Transverse colon (tissue), 4 donors: Measurements from ENCODE around the gene RERE.

Source experiments
- POLR2AphosphoS5 ChIP-seq, 3 donors: sonication (generic); formaldehyde crosslinking; IDR thresholded peaks; one replicate each; pipeline ENCODE4 v1.6.1; 2016; ENCODE audit warnings: antibody characterized with exemption in 3 of 3
- TF ChIP-seq, protein P1 (sequence below), 5 experiments: fragments of 200-600 bp in 3 of 5; fragments of 450-650 bp in 2 of 5; sonication (generic) in 3 of 5; IDR thresholded peaks; 1 replicate in 2 of 5; 2 replicates in 3 of 5; pipeline ENCODE4 v1.5.1; 2016 to 2017; ENCODE audit warnings: antibody characterized with exemption in 5 of 5, inconsistent platforms in 3 of 5, mild to moderate bottlenecking in 2 of 5, moderate library complexity in 1 of 5

DNA sequence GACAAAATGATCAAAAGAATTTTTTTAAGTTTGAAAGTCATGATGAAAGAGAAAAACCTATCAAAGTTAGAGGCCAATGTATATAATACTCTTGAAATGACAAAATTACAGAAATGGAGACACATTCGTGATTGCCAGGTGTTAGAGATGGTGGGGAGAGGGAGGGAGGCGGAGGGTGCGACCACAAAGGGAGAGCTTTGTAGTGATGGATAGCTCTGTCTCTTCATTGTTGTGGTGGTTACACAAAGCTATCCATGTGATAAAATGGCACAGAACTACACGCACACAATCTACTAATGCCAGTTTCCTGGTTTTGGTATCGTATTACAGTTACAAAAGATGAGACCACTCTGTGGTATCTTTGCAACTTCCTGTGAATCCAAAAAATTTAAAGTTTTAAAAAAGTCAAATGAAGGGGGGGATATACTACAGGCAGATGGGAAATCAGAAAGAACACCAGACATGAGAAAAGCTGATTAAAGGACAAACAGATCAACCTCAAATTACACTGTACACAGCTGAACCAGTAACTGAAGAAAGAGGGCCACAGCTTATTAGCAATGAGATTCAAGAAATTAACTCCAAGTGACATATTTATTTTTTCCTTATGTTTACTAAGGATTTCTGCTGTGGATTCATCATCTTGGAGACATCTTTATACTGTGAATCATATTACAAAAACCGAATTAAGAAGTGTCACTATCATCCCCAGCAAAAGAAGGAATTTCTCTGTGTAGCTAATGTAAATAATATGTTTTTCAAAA lies 300.5 kb downstream of the RERE start:
- TF ChIP-seq, protein P1, sequence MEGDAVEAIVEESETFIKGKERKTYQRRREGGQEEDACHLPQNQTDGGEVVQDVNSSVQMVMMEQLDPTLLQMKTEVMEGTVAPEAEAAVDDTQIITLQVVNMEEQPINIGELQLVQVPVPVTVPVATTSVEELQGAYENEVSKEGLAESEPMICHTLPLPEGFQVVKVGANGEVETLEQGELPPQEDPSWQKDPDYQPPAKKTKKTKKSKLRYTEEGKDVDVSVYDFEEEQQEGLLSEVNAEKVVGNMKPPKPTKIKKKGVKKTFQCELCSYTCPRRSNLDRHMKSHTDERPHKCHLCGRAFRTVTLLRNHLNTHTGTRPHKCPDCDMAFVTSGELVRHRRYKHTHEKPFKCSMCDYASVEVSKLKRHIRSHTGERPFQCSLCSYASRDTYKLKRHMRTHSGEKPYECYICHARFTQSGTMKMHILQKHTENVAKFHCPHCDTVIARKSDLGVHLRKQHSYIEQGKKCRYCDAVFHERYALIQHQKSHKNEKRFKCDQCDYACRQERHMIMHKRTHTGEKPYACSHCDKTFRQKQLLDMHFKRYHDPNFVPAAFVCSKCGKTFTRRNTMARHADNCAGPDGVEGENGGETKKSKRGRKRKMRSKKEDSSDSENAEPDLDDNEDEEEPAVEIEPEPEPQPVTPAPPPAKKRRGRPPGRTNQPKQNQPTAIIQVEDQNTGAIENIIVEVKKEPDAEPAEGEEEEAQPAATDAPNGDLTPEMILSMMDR (IDR thresholded peaks at IDR 0.05): no peak
- no peak for TF ChIP-seq POLR2AphosphoS5 (IDR thresholded peaks at IDR 0.05)
